ENCODE data around the gene PLA2G4F.
"Not testable (repeated sequence)": the region's sequence is repeated elsewhere in the genome, so short reads cannot be mapped to it uniquely, and the experiment has no call there.

The PLA2G4F gene

DNA sequence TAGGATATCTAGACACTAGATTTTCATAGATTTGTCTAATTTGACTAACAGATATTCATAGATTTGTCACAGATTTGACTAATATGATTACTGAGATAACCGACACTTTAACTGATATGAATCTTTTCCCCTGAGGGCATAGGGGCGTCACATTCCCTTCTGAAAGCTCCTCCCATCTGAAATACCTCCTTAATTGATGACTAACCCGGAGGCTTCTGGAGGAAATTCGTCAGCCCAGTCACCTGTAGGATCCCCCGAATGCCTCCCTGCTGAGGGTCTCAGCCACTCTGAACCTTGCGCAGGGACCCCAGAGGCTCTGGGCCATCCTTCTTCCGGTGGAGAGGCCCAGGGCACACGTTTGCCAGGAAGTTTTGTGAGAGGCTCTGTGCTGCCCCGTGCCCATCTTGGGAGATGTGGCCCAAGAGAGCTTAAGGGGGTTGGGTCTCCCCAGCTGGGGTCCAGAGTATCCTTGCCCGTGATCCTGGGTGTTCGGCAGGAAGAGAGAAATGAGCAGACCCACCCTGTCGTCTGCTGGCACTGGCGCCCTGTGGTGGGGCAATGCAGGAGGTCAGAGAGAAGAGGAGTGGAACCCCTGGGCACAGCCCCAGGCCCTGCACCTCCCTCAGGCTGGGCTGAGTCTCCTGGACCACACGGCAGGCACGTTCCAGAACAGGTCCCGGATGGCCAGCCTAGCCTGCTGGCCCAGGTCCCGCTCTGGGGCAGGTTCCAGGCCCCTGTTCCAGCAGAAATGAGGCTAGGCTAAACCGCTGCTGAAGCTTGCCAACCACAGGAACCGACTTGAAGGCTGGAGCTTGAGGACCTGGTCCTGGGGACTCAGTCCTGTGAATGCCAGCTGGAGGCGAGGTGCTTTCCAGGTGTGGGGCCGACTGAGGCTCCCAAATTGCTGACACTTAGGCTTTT, 63.8 kb downstream of the PLA2G4F start:
- DNase-seq = peak; percentile 27

DNA sequence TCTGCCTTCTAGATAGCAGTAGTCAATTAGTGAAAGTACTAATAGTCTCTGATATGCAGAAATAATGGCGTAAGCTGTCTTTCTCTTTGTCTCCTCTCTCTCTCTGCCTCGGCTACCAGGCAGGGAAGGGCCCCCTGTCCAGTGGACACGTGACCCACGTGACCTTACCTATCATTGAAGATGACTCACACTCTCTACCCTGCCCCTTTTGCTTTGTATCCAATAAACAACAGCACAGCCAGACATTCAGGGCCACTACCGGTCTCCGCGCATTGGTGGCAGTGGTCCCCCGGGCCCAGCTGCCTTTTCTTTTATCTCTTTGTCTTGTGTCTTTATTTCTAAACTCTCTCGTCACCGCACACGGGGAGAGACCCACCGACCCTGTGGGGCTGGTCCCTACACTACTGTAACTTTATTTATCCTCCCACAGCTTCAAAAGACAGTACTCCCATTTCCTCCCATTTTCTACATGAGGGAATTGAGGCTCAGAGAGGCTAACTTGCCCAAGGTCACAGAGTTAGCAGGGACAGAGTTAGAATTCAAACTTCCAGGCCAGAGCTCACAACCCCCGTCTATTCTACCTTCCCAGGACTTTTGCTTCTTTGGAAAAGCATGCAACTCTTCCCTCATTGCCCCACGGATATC, 64.6 kb downstream of the PLA2G4F start:
- not testable (repeated sequence) for DNase-seq

DNA sequence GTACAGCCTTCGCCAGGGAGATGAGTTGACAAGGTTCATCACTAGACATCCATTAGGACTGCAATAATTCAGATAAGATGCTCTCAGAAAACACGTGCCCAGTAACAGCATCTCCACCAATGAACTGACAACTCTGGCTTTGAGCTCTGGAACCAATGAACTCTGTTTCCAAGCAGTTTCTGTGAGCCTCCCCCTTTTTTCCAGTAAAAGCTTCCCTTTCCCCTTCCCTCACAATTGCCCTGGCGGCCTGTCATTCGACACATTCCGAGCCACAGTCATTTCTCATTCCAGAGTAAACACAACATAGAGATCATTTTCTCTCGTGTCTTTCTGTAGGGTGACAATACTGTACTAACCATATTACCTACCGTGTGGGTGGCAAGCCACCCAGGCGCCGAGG, 65.7 kb downstream of the PLA2G4F start:
- DNase-seq = no peak

DNA sequence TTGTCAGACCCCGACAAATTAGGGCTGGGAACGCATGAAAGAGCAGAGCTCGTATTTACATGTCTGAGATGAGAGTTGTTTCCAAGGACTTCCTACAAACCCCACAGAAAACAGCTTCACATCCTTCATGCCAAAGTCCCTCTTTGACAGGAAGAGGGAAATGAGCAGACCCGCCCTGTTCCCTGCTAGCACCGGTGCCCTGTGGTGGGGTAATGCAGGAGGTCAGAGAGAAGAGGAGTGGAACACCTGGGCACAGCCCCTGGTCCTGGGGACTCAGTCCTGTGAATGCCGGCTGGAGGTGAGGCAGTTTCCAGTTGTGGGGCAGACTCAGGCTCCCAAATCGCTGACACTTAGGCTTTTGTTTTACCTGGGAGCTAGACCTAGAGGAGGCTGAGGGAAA, 66.1 kb downstream of the PLA2G4F start:
- no peak for DNase-seq

- no peak for DNase-seq
Observed at GRCh38 chr15:42089942-42090341, 66.5 kb downstream of the PLA2G4F start.

Data from activated CD4-positive, alpha-beta T cell treated with anti-CD3 and anti-CD28 coated beads for 48 hours (primary cell).